Adrenal gland (tissue), 12 donors: ENCODE results near the gene TNRC18. TPM values are rescaled to one million over a fixed set of nuclear protein-coding genes. Genes with fewer than 3 reads are reported as not detected.
"Not testable (repeated sequence)": the region's sequence is repeated elsewhere in the genome, so short reads cannot be mapped to it uniquely, and the experiment has no call there.

Experiments used
- DNase-seq, 7 donors: peaks; one replicate each; pipeline ENCODE4 v3.0.0-alpha.2; 2019 to 2020
- H3K27ac ChIP-seq, 5 donors: fragments of 200-600 bp; sonication (generic) in 4 of 5; 1 replicate in 3 of 5; 2 replicates in 2 of 5; pipeline versions ENCODE4 v1.5.1 to v1.8.0; 2016 to 2020; ENCODE audit warnings: mild to moderate bottlenecking in 1 of 5
- H3K27me3 ChIP-seq: fragments of 200-600 bp; 2 replicates; pipeline ENCODE4 v1.8.0; 2021
- H3K36me3 ChIP-seq, 2 donors: fragments of 200-600 bp; replicated peaks in 1 of 2; 1 replicate in 1 of 2; 2 replicates in 1 of 2; pipeline versions ENCODE4 v1.5.1 to v1.8.0; 2018 to 2022
- H3K4me1 ChIP-seq, 2 donors: fragments of 200-600 bp; replicated peaks in 1 of 2; 1 replicate in 1 of 2; 2 replicates in 1 of 2; pipeline versions ENCODE4 v1.5.1 to v1.8.0; 2018 to 2021
- H3K4me3 ChIP-seq, 4 donors: fragments of 200-600 bp; sonication (generic) in 3 of 4; one replicate each; pipeline ENCODE4 v1.5.1; 2016 to 2018
- H3K9me3 ChIP-seq, 3 donors: fragments of 200-600 bp; sonication (generic) in 1 of 3; replicated peaks in 1 of 3; 1 replicate in 2 of 3; 2 replicates in 1 of 3; pipeline versions ENCODE4 v1.5.1 to v1.8.0; 2016 to 2021
- CTCF ChIP-seq, 6 experiments: fragments of 450-650 bp in 4 of 6; fragments of 200-600 bp in 2 of 6; sonication (generic) in 1 of 6; IDR thresholded peaks; 1 replicate in 5 of 6; 2 replicates in 1 of 6; pipeline versions ENCODE4 v1.5.1 to v1.8.0; 2016 to 2021; ENCODE audit warnings: antibody characterized with exemption in 6 of 6, mild to moderate bottlenecking in 2 of 6, moderate library complexity in 1 of 6
- POLR2A ChIP-seq, 2 donors: fragments of 450-650 bp; IDR thresholded peaks; one replicate each; pipeline ENCODE4 v1.6.1; 2017; ENCODE audit warnings: antibody characterized with exemption in 2 of 2, mild to moderate bottlenecking in 2 of 2, moderate library complexity in 1 of 2
- WGBS, 4 donors: extraction: QIAGEN DNeasy Blood & Tissue Kit in 2 of 4; methylation state at CpG; one replicate each; pipeline versions ENCODE4 v1.1.5 to v1.1.7; 2013 to 2017; 5-methylcytosine and 5-hydroxymethylcytosine counted together
- intact Hi-C, 2 donors: fragments of 100-400 bp; cut with DNase I; formaldehyde crosslinking; loops; one replicate each; pipeline versions ENCODE4 v1.14.1 to v1.15.0; 2022 to 2023
- polyA plus RNA-seq, 3 donors: library from polyadenylated mRNA; stranded (reverse); fragments of 200-250 nt in 2 of 3; fragments of 350-450 nt in 1 of 3; fragmentation: Illumina TruSeq in 1 of 3; extraction: RNeasy Lipid Tissue Mini Kit (QIAGEN cat#74804) in 1 of 3; gene quantifications; one replicate each; pipeline ENCODE4 v1.2.3, GENCODE V29; 2013 to 2014
- total RNA-seq, 9 donors: library from RNA; depleted of rRNA in 4 of 9; stranded (reverse); fragments of >200 nt in 4 of 9; fragments of 120-200 nt in 1 of 9; fragmentation: NEBNext Ultra II Directional in 1 of 9; extraction: Animal tissue kit (Norgen Biotek cat#: 25700) in 1 of 9; gene quantifications; one replicate each; pipeline versions ENCODE4 v1.1.0 to v1.2.4, GENCODE V29; 2013 to 2023
- donor health status: healthy with polysubstance abuse.
- donor health status: Bipolar disorder and iron deficiency.
- donor health status: DM: yes; HTN: yes; CAD: no.
- donor health status: DM: no; HTN: no; CAD: no.
- donor health status: DM: no; HTN: no; CAD: no.
- donor health status: DM: yes; HTN: yes; CAD: no.

TNRC18 gene
- total and polyA plus RNA-seq, 12 donors: 8.9 to 120 (median 55.4) TPM

GRCh38 chr7:5310822-5311405, 112.7 kb downstream of the TNRC18 start:
- TF ChIP-seq POLR2A (IDR thresholded peaks at IDR 0.05): no peak
- no peak for TF ChIP-seq CTCF (IDR thresholded peaks at IDR 0.05)
- no peaks in the 10 kb centered on the region for H3K9me3 ChIP-seq
- no peaks in the 10 kb centered on the region for H3K27me3 ChIP-seq
- no peak overlapping the region for H3K4me3 ChIP-seq
- WGBS, 4 donors: 92 to 96% (median 95%) methylated on average over 16 of the region's 16 CpGs
- intact Hi-C loops: no loop called here
- peaks cover 0 to 67% of the 10 kb centered on the region in 2 donors for H3K36me3 ChIP-seq
- no peak for DNase-seq
- no peaks in the 10 kb centered on the region for H3K4me1 ChIP-seq
- H3K27ac ChIP-seq: no peak overlapping the region

DNA sequence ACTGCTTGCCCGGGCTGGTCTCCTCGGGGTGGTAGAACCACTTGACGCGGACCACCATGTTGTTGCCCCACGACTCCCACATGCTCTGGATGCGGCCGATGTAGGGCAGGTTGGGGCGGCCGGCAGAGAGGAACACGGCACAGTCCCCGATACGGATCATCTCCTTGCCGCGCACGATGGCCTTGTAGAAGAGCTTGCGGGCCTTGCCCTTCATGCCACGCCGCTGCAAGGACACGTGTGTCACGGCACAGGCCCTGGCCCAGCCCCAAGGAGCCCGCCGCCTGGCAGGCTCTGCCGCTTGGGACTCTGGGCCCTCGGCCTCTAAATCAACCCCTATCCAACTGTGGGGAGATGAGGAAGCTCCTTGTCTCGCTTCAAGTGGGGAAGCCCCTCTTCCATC, 114.5 kb downstream of the TNRC18 start:
- TF ChIP-seq CTCF (IDR thresholded peaks at IDR 0.05) (no peak), POLR2A (IDR thresholded peaks at IDR 0.05) (no peak)
- Histone ChIP-seq H3K36me3 (peaks cover 0 to 50% of the 10 kb centered on the region in 2 donors), H3K4me3 (no peak overlapping the region), H3K4me1 (no peaks in the 10 kb centered on the region), H3K27ac (no peak overlapping the region), H3K27me3 (no peaks in the 10 kb centered on the region), H3K9me3 (no peaks in the 10 kb centered on the region)
- DNase-seq: peak in 5 of 7 donors; percentile 41 to 63 (median 57)
- WGBS, 4 donors: 65 to 73% (median 70%) methylated on average over 4 to 25 of the region's 25 CpGs
- intact Hi-C loops: no loop called here

DNA sequence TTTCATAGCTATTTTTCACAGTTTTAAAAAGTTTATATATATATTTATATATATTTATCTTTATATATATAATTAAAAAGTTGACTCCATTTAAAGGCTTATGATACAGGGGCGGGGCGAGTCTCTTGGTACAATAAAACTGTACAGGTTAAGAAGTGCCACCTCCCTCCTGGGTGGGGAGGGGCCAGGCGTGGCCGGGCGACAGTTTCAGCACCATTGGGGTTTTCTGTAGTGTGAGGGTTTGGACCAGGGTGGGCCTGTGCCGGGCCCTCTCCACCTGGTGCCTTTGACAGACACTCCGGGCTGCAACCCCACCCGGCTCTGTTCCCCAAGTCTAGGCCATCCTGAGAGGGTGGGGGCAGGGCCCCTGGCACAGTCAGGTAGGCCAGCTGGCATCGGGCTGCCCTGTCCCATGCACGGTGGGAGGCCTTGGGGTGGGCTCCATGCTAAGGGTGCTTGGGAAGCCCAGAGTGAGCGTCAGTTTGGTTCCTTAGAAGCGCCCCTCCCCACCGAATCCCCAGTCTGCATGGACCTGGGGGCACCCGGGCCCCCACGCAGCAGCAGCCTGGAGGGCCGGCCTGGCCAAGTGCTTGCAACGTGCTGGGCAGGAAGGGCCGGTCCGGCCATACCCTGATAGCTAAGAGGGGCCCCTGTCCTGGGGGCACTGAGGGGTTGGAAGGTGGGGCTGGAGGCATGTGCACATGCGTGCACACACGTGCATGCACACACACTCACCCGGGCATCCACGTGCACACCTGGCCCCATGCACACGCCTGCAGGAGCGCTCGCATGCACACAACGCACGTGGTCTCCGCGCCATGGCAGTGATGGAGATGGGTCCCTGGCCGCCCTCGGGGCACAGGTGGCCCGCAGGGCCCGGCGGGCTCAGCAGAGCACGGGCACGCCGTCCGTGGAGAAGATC, 116.2 kb downstream of the TNRC18 start:
- H3K27me3 ChIP-seq, H3K9me3 ChIP-seq, H3K4me3 ChIP-seq, H3K4me1 ChIP-seq, H3K27ac ChIP-seq, DNase-seq, intact Hi-C loops: not testable (repeated sequence)
- H3K36me3 ChIP-seq: peaks cover 0 to 48% of the 10 kb centered on the region in 2 donors
- WGBS, 4 donors: 93 to 96% (median 95%) methylated on average over 8 to 39 of the region's 39 CpGs

DNA sequence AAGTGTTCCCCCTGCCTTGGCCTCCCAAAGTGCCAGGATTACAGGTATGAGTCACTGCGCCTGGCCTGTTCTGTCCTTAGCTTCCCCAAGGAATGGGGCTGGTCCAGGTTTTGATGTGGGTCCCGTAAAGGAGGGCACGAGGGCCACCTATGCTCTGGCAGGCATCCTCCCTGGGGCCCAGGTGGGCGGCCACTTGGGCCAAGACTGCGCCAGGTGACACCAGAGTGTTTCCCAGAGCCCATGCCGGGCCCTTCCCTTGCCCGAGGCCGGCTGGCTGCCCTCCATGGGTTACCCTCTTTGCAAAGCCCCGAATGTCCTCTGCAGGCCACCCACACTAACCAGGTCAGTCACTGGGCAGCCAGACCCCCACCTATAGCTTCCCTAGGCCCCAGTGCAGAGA, 118.6 kb downstream of the TNRC18 start:
- 77 to 88% (median 87%) methylated on average over 2 to 9 of the region's 9 CpGs for WGBS, 4 donors
- DNase-seq, H3K27ac ChIP-seq, H3K4me3 ChIP-seq, H3K27me3 ChIP-seq, H3K4me1 ChIP-seq, intact Hi-C loops, H3K9me3 ChIP-seq: not testable (repeated sequence)
- H3K36me3 ChIP-seq: peaks cover 0 to 23% of the 10 kb centered on the region in 2 donors

DNA sequence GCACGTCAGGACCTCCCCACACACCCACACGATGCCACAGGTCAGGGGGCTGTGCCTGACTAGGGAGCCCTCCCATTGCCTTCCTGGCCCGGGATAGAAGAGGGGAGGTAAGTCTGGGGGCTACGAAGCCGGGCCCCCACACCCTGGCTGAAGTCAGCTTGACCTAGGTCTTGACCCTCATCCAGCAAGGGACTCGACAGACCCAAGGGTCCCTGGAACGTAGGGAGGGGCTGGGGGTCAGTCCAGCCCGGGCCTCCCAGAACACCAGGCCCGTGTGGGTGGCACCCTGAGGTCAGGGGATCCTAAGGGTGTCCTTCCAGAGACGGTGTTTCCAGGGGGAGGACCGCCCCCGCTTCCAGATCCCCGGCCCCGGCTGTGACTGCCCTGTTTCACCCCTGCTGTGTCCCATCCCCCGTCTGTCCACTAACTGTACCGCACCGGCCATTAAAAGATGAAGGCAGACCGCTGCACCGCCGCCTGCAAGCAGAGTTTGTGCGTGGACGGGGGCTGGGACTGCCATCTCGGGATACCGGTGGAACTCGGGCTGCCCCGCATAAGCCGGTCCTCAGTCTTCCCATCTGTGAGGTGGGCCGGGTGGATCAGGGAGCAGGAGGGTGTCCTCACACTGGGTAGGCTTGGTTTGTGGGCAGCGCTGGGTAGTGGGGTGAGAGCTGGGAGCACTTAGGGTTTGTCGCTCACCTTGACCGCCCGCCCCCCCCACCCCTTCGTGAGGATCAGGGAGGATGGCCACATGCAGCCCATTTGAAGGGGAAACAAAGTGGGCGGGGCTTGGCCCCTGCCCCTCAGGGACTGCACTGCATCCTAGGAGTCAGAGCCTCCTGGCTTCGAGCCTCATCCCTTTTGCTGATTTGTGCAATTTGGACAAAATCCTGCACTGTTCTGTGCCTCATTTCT, 119.8 kb downstream of the TNRC18 start:
- H3K4me3 ChIP-seq: no peak overlapping the region
- no peak overlapping the region for H3K27ac ChIP-seq
- no peaks in the 10 kb centered on the region for H3K27me3 ChIP-seq
- H3K9me3 ChIP-seq: no peaks in the 10 kb centered on the region
- 67 to 70% (median 68%) methylated on average over 12 to 35 of the region's 35 CpGs for WGBS, 4 donors
- peaks cover 0 to 17% of the 10 kb centered on the region in 2 donors for H3K36me3 ChIP-seq
- DNase-seq: no peak
- TF ChIP-seq CTCF (IDR thresholded peaks at IDR 0.05): no peak
- no peak for TF ChIP-seq POLR2A (IDR thresholded peaks at IDR 0.05)
- intact Hi-C loops: no loop called here
- no peaks in the 10 kb centered on the region for H3K4me1 ChIP-seq
